ENCODE results near the gene NR2C2AP.

The NR2C2AP gene

GRCh38 chr19:19214159-19214490 is 10.9 kb upstream of the NR2C2AP start:
- DNase-seq: no peak

GRCh38 chr19:19213426-19214158 is 10.4 kb upstream of the NR2C2AP start:
- DNase-seq: no peak

DNA sequence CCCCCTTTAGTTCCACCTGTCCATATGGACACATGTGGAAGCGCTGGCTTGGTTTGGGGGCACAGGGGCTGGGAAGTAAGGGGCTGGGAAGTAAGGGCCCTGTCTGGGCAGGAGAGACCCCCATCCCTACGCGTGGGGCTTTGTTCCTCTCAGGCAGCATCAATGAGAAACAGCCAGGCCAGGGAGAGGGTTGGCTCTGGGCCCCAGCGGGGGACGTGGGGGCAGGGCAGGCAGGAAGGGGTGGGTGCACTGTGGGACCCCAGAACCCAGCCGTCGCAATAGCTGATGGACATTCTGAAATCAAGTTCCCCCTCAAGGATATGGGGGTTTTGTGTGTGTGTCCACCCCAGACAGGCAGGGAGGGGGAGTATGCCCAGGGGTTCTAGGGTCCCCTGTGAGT is 9.7 kb upstream of the NR2C2AP start:
- no peak for DNase-seq

GRCh38 chr19:19211499-19212420 is 8.5 kb upstream of the NR2C2AP start, which contains the start of gene NCAN:
Gene NCAN (plus strand): TSS chr19:19211958. CDS start chr19:19216954, 4,996 bp downstream.
- no peak for DNase-seq

GRCh38 chr19:19209372-19209771 is 6.2 kb upstream of the NR2C2AP start:
- DNase-seq: no peak

DNA sequence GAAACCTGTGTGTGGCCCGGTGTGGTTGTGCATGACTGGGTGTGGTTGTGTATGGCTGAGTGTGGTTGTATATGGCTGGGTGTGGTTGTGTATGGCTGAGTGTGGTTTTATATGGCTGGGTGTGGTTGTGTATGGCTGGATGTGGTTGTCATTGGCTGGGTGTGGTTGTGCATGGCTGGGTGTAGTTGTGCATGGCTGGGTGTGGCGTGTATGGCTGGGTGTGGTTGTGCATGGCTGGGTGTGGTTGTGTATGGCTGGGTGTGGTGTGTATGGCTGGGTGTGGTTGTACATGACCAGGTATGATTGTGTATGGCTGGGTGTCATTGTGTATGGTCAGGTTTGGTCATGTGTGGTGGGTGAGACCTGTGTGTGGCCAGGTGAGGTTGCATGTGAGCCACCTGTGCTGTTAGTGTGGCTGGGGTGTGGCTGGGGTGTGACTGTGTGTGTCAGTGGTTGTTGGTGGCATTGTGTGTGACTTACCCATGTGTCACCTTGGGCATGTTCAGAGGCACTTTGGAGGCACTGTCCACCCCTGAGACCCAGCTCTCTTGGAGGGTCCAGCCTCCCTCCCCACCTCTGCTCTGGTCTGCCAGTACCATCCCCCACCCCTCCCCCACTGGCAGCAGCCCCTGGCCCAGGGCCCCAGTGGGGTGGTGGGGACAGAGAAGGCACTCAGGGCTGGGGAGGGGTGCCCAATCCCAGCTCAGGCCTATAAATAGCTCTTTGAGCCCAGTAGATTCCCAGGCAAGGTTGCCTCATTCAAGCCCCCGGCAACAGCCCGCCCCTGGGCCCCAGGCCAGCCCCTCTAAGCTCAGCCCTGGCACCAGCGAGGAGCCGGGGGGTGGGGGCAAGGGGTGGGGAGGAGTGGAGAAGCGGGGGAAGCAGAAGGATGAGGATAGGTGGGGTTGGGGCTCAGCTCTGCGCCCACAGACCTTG is 4.7 kb upstream of the NR2C2AP start:
- DNase-seq: no peak

DNA sequence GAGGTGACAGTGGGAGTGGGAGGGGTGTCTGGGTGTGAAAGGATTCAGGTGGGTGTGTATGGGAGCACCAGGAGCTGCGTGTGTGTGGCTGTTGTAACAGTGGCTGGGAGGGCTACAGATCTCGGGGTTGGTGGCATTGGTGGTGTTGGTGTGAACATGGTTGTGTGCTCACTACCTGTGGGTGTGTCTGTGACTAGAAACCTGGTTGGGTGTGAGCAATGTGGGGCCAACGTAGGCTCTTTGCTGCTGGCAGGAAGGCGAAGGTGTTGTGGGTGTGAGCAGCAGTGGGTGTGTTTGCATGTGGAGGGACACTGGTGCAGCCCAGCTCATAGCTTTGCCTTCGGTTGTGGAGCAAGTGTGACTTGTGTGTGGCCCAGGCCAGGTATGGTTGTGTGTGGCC is 3.7 kb upstream of the NR2C2AP start:
- DNase-seq: no peak

DNA sequence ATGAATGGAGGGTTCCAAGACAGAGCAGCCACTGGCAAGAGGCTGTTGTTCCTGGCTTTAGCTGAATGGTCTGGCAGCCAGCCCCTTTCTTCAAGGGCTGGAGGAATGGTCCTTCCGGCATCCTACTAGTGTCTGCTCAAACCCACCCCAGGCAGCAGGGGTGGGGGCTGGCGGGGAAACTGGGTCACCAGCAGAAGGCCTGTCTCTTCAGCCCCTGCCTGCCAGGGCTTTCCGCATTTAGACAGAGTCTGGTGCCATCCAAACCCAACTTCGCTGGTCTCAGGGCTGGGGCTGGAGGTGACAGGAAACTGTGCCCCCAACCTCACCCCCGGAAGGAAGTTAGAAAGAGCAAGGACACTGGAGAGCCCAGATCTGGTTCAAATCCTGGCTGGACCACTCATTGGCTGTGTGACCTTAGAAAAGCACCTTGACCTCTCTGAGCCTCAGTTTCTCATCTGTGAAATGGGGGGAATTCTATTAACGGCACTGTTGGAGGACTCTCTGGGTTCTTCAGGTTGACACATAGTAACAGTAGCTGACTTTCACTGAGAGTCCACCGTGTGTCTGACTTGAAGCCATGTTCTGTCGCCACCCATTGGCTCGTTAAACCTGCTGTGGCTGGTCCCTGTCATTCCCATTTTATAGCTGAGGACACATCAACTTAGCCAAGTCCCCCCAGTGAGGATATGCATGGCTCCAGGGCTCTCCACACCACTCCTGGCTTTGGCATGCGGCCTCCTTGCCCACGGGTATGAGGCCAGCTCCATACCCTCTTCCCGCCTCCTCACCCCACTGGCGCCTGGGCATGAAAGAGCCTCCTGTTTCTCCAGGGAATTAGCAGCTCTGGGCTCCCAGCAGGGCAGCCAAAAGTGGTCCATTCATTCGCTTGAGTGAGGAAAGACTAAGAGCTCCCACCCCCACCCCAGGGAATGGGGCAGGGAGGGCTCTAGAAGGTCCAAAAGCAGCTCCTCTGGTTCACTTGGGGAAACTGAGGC is 2.5 kb upstream of the NR2C2AP start:
- no peak for DNase-seq

DNA sequence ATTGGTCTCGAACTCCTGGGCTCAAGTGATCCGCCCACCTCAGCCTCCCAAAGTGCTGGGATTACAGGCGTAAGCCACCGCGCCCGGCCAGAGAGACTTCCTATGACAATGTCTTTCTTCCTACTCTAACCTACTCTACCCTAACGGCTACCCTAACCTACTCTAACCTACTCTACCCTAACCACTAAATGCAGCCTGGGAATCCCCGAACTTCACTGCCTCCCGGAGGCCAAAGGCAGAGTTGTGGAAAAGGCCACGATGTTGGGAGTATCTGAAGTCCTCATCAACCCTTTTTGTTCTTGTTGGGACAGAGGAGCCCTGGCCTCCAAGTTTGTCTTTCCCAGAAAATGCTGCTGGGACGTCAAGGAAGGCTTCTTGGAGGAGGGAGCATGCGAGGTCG is 967 bp upstream of the NR2C2AP start:
- no peak for DNase-seq

DNA sequence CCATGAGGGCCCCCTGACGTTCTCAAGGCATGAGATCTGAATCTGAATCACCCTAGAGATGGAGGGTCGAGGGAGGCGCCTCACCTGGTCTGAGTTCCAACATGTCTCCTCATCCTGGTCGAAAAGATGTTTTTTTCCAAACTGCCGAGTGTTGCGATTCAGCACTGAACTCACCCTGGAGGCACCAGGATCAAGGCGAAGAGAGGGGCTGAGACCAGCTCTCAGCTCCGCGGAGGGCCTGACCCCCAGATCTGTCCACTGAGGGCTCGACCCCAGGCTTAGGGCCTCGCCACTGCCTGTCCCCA is 555 bp downstream of the NR2C2AP start:
- DNase-seq: no peak

GRCh38 chr19:19201697-19202630 is 1.2 kb downstream of the NR2C2AP start:
- no peak for DNase-seq

- no peak for DNase-seq
These were observed 9.3 kb downstream of the NR2C2AP start for GRCh38 chr19:19193926-19194325.

- no peak for DNase-seq
These were observed 10.2 kb downstream of the NR2C2AP start for GRCh38 chr19:19192910-19193423.

- DNase-seq: peak; percentile 99
These were observed 10.9 kb downstream of the NR2C2AP start, which contains the start of the genes BORCS8 and RFXANK for GRCh38 chr19:19192078-19192882. Gene BORCS8 (minus strand): TSS chr19:19192152. CDS start chr19:19192117, 35 bp downstream. Gene RFXANK (plus strand): TSS chr19:19192258. CDS start chr19:19193947, 1,689 bp downstream.

DNA sequence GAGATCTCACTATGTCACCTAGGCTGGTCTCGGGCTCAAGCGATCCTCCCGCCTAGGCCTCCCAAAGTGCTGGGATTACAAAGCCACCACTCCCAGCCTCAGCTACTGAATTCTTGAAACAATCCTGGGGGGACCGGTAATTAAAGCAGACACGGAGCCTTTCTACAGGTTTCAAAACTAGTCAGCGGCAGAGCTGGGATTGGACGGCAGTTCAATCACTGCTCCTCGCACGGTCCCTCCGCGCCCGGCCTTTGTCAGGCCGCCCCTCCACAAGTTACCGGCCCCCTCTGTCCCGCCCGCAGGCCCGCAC is 11.5 kb downstream of the NR2C2AP start:
- no peak for DNase-seq

GRCh38 chr19:19186742-19187141 is 16.5 kb downstream of the NR2C2AP start:
- no peak for DNase-seq

DNA sequence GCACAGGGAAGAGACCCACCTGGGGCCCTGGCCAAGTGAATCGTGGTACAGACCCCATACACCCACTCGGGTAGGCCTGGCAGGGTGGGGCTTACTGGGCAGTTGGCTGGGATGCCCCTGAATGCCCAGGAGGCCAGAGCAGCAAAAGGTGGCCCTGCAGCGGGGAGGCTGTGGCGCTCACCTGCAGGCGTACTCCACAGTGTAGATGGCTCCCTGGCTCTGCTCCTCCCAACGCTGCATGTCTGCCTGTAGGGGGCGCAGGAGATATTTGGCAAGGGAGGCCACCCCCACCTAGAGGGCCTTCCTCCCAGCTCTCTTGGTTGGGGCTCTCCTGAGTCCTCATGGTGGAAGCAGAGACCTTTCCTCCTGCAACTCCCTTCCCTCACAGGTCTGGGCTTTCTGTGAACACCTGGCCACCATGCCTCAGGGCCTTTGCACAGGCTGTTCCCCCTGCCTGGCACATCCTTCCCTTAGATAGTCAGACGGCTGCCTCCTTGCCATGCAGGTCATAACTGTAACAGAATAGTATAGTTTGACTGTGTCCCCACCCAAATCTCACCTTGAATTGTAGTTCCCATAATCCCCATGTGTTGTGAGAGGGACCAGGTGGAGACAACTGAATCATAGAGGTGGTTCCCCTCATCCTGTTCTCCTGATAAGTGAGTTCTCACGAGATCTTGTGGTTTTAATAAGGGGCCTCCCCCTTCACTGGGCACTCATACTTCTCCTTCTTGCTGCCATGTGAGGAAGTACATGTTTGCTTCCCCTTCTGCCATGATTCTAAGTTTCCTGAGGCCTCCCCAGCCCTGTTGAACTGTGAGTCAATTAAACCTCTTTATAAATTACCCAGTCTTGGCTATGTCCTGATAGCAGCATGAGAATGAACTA is 17.1 kb downstream of the NR2C2AP start:
- peak; percentile 39 for DNase-seq

DNA sequence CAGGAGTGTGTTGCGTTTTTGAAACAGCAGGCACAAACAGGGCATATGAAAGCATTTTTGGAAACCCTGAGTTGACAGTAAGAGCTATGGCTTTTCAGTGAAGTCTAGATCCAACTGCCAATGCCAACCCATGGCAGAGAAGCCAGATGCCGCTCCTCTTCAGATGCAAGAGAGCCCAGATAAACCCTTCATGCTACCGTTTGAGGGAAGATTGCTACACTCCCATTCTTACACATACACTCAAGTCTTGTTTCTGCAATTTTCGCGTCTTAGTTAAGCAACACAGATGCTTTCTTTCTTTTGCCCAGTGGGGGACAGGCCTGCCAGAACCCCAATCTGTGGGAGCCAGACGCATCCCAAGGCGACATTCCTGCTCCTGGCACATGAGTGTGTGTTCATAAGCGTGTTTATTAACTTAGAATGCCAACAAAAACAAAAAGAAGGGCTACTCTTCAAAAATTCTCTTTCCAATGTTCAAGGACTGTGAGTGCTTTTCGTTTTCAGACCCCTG is 21.7 kb downstream of the NR2C2AP start:
- no peak for DNase-seq
